ENCODE data around the gene EMILIN1.

EMILIN1 gene

GRCh38 chr2:27126252-27126710 is 47.9 kb downstream of the EMILIN1 start:
- no peak for DNase-seq (ENCODE audit: low read depth)

- no peak for DNase-seq (ENCODE audit: low read depth)
Observed at GRCh38 chr2:27127883-27128667, 49.7 kb downstream of the EMILIN1 start.

DNA sequence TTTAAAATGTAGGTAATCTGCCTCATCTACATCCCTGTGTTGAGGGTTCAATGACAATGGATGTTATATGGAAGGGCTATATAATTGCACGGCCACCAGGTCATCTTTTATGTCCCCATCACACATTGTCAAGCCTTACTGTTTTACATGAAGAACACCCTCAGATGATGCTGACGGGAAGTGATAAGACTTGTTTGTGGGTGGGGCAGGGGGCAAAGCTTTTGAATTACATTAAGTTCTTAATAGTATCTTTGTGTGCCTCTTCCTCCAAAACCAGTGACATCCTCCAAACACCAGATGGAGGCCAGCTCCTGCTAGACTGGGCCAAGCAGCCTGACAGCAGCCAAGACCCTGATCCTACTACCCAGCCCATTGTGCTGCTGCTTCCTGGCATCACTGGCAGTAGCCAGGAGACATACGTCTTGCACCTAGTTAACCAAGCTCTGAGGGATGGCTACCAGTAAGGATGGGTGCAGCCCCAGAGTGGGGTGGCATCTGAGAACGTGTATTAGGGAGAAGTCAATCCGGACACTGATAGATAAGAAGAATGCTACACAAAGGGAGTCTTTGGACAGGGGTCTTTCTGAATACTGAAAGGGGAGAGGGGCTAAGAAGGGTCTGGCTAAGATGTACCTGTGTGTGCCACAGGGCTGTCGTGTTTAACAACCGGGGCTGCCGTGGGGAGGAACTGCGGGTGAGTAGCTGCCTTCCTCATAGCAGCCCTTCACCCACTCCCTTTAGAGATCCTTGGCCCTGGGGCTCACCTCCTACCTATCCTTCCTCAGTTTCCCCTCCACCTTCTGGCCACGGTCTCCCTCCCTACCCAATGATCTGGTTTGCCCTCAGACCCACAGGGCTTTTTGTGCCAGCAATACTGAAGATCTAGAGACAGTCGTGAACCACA is 50.5 kb downstream of the EMILIN1 start:
- no peak for DNase-seq (ENCODE audit: low read depth)

DNA sequence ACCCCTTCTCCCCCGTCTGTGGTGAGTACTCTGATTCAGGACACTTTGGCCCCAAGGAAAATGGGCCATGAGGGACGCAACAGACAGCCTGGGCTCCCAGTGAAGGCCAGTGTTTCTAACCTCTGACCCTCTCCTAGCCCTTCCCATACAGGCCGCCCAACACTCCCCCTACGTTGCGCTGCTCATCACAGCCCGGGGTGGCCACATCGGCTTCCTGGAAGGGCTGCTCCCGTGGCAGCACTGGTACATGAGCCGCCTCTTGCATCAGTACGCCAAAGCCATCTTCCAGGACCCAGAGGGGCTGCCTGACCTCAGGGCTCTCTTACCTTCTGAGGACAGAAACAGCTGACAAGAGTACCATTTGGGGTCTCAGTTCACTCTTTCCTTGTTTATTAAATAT is 52.0 kb downstream of the EMILIN1 start:
- DNase-seq (ENCODE audit: low read depth), result no peak

- no peak for DNase-seq (ENCODE audit: low read depth)
Observed at GRCh38 chr2:27131429-27131828, 53.0 kb downstream of the EMILIN1 start.

DNA sequence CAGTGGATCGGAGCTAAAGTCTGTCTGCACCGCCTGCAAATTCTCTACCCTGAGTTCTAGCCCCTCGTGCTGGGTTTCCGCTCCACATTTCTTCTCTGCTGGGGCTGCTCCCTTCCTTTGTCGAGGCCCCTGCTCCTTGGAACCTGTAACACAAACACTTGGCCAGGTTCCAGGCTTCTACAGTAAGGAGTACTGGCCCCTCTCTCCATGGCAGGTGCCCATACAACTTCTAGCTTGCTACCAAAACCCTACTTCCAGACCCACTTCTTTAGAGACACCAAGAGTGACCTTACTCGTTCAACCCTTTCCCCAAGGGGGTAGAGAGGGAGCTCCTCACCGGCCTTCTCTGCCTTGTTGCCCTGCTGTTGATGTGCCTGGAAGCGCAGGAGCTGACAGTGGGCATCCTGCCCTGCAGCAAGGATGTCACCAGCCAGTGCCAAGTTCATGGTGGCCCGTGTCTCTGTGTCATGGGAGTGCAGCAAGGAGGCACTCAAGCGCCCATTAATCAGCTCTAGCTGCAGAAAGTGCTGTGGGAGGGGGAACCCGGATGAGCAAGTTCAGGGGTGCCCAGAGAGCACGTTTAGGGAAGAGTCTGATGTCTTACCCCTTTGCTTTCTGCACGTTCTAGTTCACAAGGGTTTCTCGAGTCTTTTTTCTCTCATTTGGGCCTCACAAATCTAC is 54.9 kb downstream of the EMILIN1 start:
- no peak for DNase-seq (ENCODE audit: low read depth)

DNA sequence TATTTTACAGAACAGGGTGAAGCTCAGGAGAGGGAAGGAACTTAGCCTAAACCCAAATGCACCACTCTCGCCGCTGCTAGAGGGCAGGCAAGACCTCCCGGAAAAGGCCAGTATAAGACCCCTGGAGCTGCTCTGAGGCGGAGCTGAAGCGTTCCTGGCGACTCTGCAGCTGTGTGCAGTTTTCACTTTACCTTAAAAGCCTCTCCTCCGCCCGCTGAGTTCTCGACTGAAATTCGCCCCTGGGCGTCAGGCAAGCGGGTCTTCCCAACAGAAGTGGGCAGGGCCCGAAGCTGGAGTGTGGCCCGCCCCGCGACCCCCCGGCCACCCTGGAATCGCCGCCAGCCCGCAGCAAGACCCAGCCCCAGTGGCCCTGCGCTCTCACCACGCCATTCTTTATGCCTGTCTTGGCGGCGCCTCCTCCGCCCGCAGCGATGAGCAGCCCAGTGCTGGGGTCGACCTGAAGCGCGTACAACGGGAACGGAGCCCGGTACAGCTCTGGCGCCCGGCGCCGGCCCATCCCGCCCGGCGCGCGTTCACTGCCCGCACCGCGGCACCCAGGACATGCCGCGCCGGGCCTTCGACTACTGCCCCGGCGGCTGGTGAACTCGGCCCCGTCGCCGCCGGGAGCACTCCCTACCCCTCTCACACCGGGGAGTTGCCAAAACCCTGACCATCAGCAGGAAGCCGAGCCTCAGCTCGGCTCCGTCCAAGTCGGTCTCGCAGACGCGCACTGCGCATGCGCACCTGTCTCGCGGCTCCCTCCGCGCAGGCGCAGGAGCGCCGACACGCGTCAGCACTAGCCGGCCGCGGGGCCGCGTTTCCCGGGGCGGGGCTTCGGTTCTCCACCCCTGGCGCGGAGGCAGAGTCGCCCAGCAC is 55.7 kb downstream of the EMILIN1 start, which contains the start of gene PREB:
Gene PREB, minus strand, starts transcription at position 732 of the 876 bp plus-strand sequence. Its CDS starts 215 bp downstream, at position 517.
- DNase-seq (ENCODE audit: low read depth), result peak; percentile 69

DNA sequence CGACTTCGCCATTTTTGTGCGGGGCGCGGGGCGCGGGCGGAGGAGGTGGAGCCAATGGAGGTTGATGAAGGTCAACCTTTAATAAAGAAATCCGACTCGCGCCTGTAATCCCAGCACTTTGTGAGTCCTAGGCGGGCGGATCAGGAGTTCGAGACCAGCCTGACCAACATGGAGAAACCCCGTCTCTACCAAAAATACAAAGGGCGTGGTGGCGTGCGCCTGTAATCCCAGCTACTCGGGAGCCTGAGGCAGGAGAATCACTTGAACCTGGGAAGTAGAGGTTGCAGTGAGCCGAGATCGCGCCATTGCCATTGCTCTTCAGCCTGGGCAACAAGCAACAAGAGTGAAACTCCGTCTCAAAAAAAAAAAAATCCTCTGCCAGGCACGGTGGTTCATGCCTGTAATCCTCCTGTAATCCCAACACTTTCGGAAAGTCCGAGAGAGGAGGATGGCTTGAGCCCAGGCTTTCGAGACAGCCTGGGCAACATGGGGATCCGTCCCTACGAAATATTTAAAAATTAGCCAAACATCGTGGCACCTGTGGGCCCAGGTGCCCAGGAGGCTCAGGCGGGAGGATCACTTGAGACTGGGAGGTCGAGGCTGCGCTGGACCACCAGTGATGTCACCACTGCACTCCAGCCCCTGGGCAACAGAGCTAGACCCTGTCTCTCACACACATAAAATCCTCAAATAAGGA is 56.5 kb downstream of the EMILIN1 start:
- DNase-seq (ENCODE audit: low read depth), result no peak

GRCh38 chr2:27135478-27135955 is 57.1 kb downstream of the EMILIN1 start:
- no peak for DNase-seq (ENCODE audit: low read depth)
